Measurements from ENCODE around the gene BCL2L13.

BCL2L13 gene

DNA sequence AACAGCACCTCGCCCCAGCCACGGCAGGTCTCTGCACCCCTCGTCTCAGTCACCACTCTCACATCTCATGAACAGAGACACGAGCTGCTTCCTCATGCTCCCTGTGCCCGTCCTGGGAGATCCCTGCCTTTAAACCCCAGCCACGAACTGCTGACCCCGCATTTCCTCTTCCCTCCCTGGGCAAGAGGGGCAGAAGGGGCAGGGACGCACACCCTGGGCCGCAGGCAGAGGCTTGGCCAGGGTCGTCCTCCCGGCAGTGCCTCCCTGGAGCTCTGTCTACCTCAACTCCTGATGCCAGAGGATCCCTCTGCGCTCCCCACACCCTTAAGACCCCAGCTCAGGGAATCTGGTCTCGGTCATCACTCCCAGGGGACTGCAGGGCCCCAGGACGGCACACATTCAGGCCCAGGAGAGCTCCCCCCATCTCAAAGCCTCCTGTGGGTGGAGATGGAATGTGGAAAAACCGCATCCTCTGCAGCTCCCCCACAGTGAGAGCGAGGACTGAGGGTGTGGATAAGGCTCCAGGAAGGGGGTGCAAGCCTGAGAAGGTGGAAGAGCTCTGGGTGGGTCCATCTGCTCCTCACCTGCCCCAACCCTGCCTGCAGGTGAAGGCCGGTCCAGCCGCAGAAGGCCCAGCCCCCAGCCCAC is 134.5 kb downstream of the BCL2L13 start:
- peak overlapping the region; percentile 74 for H3K4me3 ChIP-seq (replicated peaks; ENCODE audit: low read depth, low read length)
- TF ChIP-seq, protein P1, sequence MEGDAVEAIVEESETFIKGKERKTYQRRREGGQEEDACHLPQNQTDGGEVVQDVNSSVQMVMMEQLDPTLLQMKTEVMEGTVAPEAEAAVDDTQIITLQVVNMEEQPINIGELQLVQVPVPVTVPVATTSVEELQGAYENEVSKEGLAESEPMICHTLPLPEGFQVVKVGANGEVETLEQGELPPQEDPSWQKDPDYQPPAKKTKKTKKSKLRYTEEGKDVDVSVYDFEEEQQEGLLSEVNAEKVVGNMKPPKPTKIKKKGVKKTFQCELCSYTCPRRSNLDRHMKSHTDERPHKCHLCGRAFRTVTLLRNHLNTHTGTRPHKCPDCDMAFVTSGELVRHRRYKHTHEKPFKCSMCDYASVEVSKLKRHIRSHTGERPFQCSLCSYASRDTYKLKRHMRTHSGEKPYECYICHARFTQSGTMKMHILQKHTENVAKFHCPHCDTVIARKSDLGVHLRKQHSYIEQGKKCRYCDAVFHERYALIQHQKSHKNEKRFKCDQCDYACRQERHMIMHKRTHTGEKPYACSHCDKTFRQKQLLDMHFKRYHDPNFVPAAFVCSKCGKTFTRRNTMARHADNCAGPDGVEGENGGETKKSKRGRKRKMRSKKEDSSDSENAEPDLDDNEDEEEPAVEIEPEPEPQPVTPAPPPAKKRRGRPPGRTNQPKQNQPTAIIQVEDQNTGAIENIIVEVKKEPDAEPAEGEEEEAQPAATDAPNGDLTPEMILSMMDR (IDR thresholded peaks at IDR 0.05; ENCODE audit: low read depth, low read length, missing control alignments) = no peak
- DNase-seq (ENCODE audit: extremely low read depth, low read depth) = no peak

DNA sequence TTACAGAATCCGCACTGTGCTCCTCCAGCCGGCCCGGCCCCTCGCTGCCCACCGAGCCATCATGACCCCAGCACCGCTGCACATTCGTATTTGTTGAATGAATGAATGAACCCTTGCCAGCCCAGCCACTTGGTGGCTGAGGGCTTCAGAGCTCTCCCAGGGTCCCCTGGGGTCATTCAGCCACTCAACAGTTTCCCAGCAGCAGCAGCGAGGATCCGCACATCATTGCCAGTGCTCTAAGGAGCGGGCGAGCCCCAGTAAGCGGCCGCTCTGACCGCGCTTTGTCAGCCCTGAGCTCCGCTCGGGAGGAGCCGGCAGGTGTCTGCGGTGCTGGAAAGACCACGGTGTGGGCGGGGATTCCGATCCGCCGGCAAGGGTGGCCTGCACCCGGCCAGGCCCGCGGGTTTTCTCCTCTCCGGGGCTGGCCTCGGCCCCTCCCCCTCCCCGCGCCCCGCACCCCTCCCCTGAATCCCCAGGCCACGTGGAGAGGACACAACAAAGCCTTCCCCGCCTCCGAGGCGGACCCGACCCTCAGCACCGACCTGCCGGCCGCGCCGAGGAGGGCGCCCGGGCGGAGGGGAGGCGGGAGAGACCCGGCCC is 135.1 kb downstream of the BCL2L13 start:
- DNase-seq (ENCODE audit: extremely low read depth, low read depth) = no peak
- TF ChIP-seq, protein P1 (IDR thresholded peaks at IDR 0.05; ENCODE audit: low read depth, low read length, missing control alignments) = no peak

DNA sequence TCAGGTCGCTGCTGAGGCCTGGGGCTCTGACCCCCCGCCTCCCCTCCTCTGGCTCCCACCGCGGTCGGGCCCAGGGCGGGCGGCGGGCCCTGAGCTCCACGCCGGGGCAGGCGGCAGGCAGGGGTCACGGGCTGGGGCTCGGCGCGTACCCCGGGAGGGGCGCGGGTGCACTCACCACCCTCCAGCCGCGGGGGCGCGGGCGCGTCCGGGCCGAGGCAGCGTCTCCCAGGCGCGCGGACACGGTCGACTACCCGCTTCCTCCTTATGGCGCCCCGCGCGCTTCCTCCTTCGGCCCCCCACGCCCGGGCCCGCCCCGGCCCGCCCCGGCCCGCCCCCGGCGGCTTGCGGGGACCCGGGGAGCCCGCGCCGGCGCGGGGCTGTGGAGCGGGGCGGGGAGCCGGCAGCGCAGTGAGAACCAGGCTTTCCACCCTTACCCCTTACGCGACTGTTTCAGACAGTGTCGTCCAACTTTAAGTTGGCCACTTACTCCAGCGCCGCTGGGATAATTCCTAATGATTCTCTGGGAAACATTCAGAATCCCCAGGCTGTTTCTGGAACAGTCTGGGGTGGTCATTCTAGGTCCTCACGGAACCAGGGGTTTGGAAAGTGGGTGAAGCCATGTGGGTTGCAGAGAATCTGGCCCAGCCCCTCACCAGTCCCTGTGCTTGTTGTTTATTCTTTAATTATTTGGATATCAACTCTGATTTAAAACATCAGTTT is 135.8 kb downstream of the BCL2L13 start, which contains the start of gene BID:
TSS of gene BID (minus strand) at position 264 of the 720 bp plus-strand sequence. CDS start 24,353 bp downstream, outside the sequence.
- peak within 1 kb of the TSS; percentile 74 for H3K4me3 ChIP-seq (replicated peaks; ENCODE audit: low read depth, low read length)
- no peak for DNase-seq (ENCODE audit: extremely low read depth, low read depth)
- TF ChIP-seq, protein P1 (IDR thresholded peaks at IDR 0.05; ENCODE audit: low read depth, low read length, missing control alignments) = no peak

More for the DNA sequence above, 135.1 kb downstream of the BCL2L13 start:
- peak overlapping the region; percentile 74 for H3K4me3 ChIP-seq (replicated peaks; ENCODE audit: low read depth, low read length)

GRCh38 chr22:17774926-17775685 is 136.5 kb downstream of the BCL2L13 start:
- no peak for DNase-seq (ENCODE audit: extremely low read depth, low read depth)
- TF ChIP-seq, protein P1 (IDR thresholded peaks at IDR 0.05; ENCODE audit: low read depth, low read length, missing control alignments) = no peak
- H3K4me3 ChIP-seq (replicated peaks; ENCODE audit: low read depth, low read length) = peak overlapping the region; percentile 74

- TF ChIP-seq, protein P1 (IDR thresholded peaks at IDR 0.05; ENCODE audit: low read depth, low read length, missing control alignments) = no peak
- no peak overlapping the region for H3K4me3 ChIP-seq (replicated peaks; ENCODE audit: low read depth, low read length)
- no peak for DNase-seq (ENCODE audit: extremely low read depth, low read depth)
Observed at GRCh38 chr22:17775781-17776465, 137.4 kb downstream of the BCL2L13 start.
